ENCODE data around the gene ZNF814. TPM values are rescaled to one million over a fixed set of nuclear protein-coding genes. Genes with fewer than 3 reads are reported as not detected.
"Not testable (repeated sequence)": the region's sequence is repeated elsewhere in the genome, so short reads cannot be mapped to it uniquely, and the experiment has no call there.

Gene ZNF814
- total RNA-seq, 1 donor from 2014 or later: 13.3 TPM

GRCh38 chr19:57916168-57916995, 27.5 kb upstream of the ZNF814 start, which contains the start of gene ZNF417:
ZNF417 (minus strand) TSS chr19:57916592; CDS start chr19:57916411, 181 bp downstream.
- peaks cover 0 to 47% of the 10 kb centered on the region in 2 donors for H3K36me3 ChIP-seq
- H3K9me3 ChIP-seq: peaks cover 12% of the 10 kb centered on the region
- DNase-seq (ENCODE audit: extremely low spot score in 2 of 2): peak in 1 of 2 donors; percentile 87
- H3K27ac ChIP-seq: peak within 1 kb of the TSS; percentile 54
- H3K4me1 ChIP-seq: peaks cover 14% of the 10 kb centered on the region
- TF ChIP-seq POLR2A (IDR thresholded peaks at IDR 0.05) (peak in 1 of 2 donors; percentile 22), POLR2AphosphoS5 (IDR thresholded peaks at IDR 0.05; ENCODE audit: insufficient read depth in 1 of 2, low read depth in 1 of 2) (peak; percentile 65 to 94)
- intact Hi-C loops (cut with DNase I); H3K27me3 ChIP-seq: not testable (repeated sequence)
- H3K4me3 ChIP-seq: peak within 1 kb of the TSS; percentile 90 to 99

- H3K27ac ChIP-seq: no peak overlapping the region
- peaks cover 12% of the 10 kb centered on the region for H3K9me3 ChIP-seq
- TF ChIP-seq CTCF (IDR thresholded peaks at IDR 0.05) (no peak), POLR2AphosphoS5 (IDR thresholded peaks at IDR 0.05; ENCODE audit: insufficient read depth in 1 of 2, low read depth in 1 of 2) (no peak), POLR2A (IDR thresholded peaks at IDR 0.05) (no peak)
- peaks cover 0 to 53% of the 10 kb centered on the region in 2 donors for H3K36me3 ChIP-seq
- intact Hi-C loops (cut with DNase I): no loop called here
- H3K27me3 ChIP-seq: no peaks in the 10 kb centered on the region
- H3K4me1 ChIP-seq: peaks cover 14% of the 10 kb centered on the region
- DNase-seq (ENCODE audit: extremely low spot score in 2 of 2): no peak
- H3K4me3 ChIP-seq: no peak overlapping the region
Observed at GRCh38 chr19:57914531-57914930, 25.7 kb upstream of the ZNF814 start.

- H3K4me1 ChIP-seq: no peaks in the 10 kb centered on the region
- no peak for DNase-seq (ENCODE audit: extremely low spot score in 2 of 2)
- H3K27me3 ChIP-seq: no peaks in the 10 kb centered on the region
- TF ChIP-seq POLR2AphosphoS5 (IDR thresholded peaks at IDR 0.05; ENCODE audit: insufficient read depth in 1 of 2, low read depth in 1 of 2) (no peak), CTCF (IDR thresholded peaks at IDR 0.05) (no peak), POLR2A (IDR thresholded peaks at IDR 0.05) (no peak)
- peaks cover 19% of the 10 kb centered on the region for H3K9me3 ChIP-seq
- H3K4me3 ChIP-seq: no peak overlapping the region
- no peak overlapping the region for H3K27ac ChIP-seq
- H3K36me3 ChIP-seq: peaks cover 0 to 42% of the 10 kb centered on the region in 2 donors
- intact Hi-C loops (cut with DNase I): no loop called here
Observed at GRCh38 chr19:57907394-57907793, 18.6 kb upstream of the ZNF814 start.

GRCh38 chr19:57905258-57905657, 16.4 kb upstream of the ZNF814 start:
- DNase-seq (ENCODE audit: extremely low spot score in 2 of 2): no peak
- Histone ChIP-seq H3K27ac (no peak overlapping the region), H3K36me3 (peaks cover 0 to 21% of the 10 kb centered on the region in 2 donors), H3K4me1 (no peaks in the 10 kb centered on the region), H3K9me3 (peaks cover 13% of the 10 kb centered on the region), H3K4me3 (no peak overlapping the region), H3K27me3 (no peaks in the 10 kb centered on the region)
- no peak for TF ChIP-seq CTCF (IDR thresholded peaks at IDR 0.05)
- TF ChIP-seq POLR2A (IDR thresholded peaks at IDR 0.05): no peak
- TF ChIP-seq POLR2AphosphoS5 (IDR thresholded peaks at IDR 0.05; ENCODE audit: insufficient read depth in 1 of 2, low read depth in 1 of 2): no peak
- intact Hi-C loops (cut with DNase I): no loop called here

GRCh38 chr19:57903618-57904184, 14.9 kb upstream of the ZNF814 start:
- Histone ChIP-seq H3K4me3 (no peak overlapping the region), H3K36me3 (peaks cover 0 to 10% of the 10 kb centered on the region in 2 donors), H3K27me3 (no peaks in the 10 kb centered on the region), H3K9me3 (peaks cover 13% of the 10 kb centered on the region), H3K4me1 (no peaks in the 10 kb centered on the region), H3K27ac (no peak overlapping the region)
- intact Hi-C loops (cut with DNase I): no loop called here
- no peak for DNase-seq (ENCODE audit: extremely low spot score in 2 of 2)
- TF ChIP-seq CTCF (IDR thresholded peaks at IDR 0.05): no peak

All from vagina (tissue), 2 donors.